K562 (cell line): ENCODE results near the gene GNRHR. TPM values are rescaled to one million over a fixed set of nuclear protein-coding genes. Genes with fewer than 3 reads are reported as not detected.
A peak's percentile ranks its signal among the peaks of the same experiment; 100 is the strongest.

Experiments
- CREB3L1 ChIP-seq: fragments of 450-650 bp; IDR thresholded peaks from 2 replicates; pipeline ENCODE4 v1.6.1; 2014; ENCODE audit warnings: low read depth, mild to moderate bottlenecking, moderate library complexity, borderline replicate concordance
- CREM ChIP-seq: IDR thresholded peaks from 2 replicates; pipeline ENCODE4 v1.6.1; 2014; ENCODE audit warnings: antibody characterized with exemption, low read depth
- FOXA1 ChIP-seq: fragments of 450-650 bp; IDR thresholded peaks from 2 replicates; pipeline ENCODE4 v1.6.1; 2016; ENCODE audit warnings: mild to moderate bottlenecking, borderline replicate concordance
- GATAD2B ChIP-seq: fragments of 450-650 bp; IDR thresholded peaks from 2 replicates; pipeline ENCODE4 v1.6.1; 2017; ENCODE audit warnings: mild to moderate bottlenecking, borderline replicate concordance
- HDGF ChIP-seq: fragments of 450-650 bp; IDR thresholded peaks from 2 replicates; pipeline ENCODE4 v1.6.1; 2016
- HES1 ChIP-seq: fragments of 450-650 bp; IDR thresholded peaks from 2 replicates; pipeline ENCODE4 v1.6.1; 2016; ENCODE audit warnings: low read depth, mild to moderate bottlenecking, moderate library complexity
- JUN ChIP-seq, 2 experiments: sonication (generic) in 1 of 2; formaldehyde crosslinking in 1 of 2; IDR thresholded peaks; 2 replicates each; pipeline versions ENCODE4 v1.6.1 to v1.8.0; 2012 to 2022; ENCODE audit warnings: borderline replicate concordance in 2 of 2, mild to moderate bottlenecking in 2 of 2, improper control_type of control experiment in 1 of 2, low read depth in 1 of 2, low read length in 1 of 2, missing genetic modification reagents in 1 of 2
- KLF10 ChIP-seq: fragments of 250-450 bp; sonication (Bioruptor Pico); IDR thresholded peaks from 2 replicates; pipeline ENCODE4 v1.6.1; 2021; ENCODE audit warnings: matching md5 sums
- MCM5 ChIP-seq: fragments of 450-650 bp; IDR thresholded peaks from 2 replicates; pipeline ENCODE4 v1.6.1; 2016; ENCODE audit warnings: low read depth
- NR1H2 ChIP-seq: sonication (generic); formaldehyde crosslinking; IDR thresholded peaks from 2 replicates; pipeline ENCODE4 v1.4.0; 2020; ENCODE audit warnings: mild to moderate bottlenecking, missing genetic modification reagents
- NR4A1 ChIP-seq, 2 experiments: fragments of 250-450 bp in 1 of 2; fragments of 450-650 bp in 1 of 2; sonication (Bioruptor Pico) in 1 of 2; IDR thresholded peaks; 2 replicates each; pipeline versions ENCODE4 v1.4.0 to v1.6.1; 2016 to 2020; ENCODE audit warnings: mild to moderate bottlenecking in 2 of 2, missing compliant biosample characterization in 1 of 2, missing genetic modification characterization in 1 of 2, moderate library complexity in 1 of 2
- OTX1 ChIP-seq: fragments of 450-650 bp; formaldehyde crosslinking; IDR thresholded peaks from 2 replicates; pipeline ENCODE4 v1.4.0; 2022; ENCODE audit warnings: mild to moderate bottlenecking
- POLR2AphosphoS2 ChIP-seq: IDR thresholded peaks from 2 replicates; pipeline ENCODE4 v1.6.1; 2012; ENCODE audit warnings: low read length, improper control_type of control experiment
- RBM25 ChIP-seq: fragments of 200-400 bp; formaldehyde crosslinking; IDR thresholded peaks from 2 replicates; pipeline ENCODE4 v1.6.1; 2018; ENCODE audit warnings: low read length, low read depth, moderate library complexity; ENCODE audit not compliant: severe bottlenecking
- SMAD2 ChIP-seq: fragments of 150-350 bp; IDR thresholded peaks from 2 replicates; pipeline ENCODE4 v1.6.1; 2014; ENCODE audit warnings: low read depth, mild to moderate bottlenecking, low read length
- TAL1 ChIP-seq: fragments of 450-650 bp; IDR thresholded peaks from 2 replicates; pipeline ENCODE4 v1.6.1; 2016; ENCODE audit warnings: mild to moderate bottlenecking
- TARDBP ChIP-seq: fragments of 450-650 bp; IDR thresholded peaks from 2 replicates; pipeline ENCODE4 v1.6.1; 2016
- TCFL5 ChIP-seq: fragments of 250-450 bp; sonication (Bioruptor Pico); conservative IDR thresholded peaks from 2 replicates; pipeline ENCODE4 v1.6.1; 2021; ENCODE audit warnings: mild to moderate bottlenecking, moderate library complexity, matching md5 sums
- THAP7 ChIP-seq: fragments of 250-450 bp; sonication (Bioruptor Pico); IDR thresholded peaks from 2 replicates; pipeline ENCODE4 v1.5.0; 2021
- ZBTB7A ChIP-seq: IDR thresholded peaks from 2 replicates; pipeline ENCODE4 v1.6.1; 2011; ENCODE audit warnings: low read depth, mild to moderate bottlenecking, low read length, moderate library complexity, borderline replicate concordance; ENCODE audit not compliant: control insufficient read depth
- ZFP1 ChIP-seq: fragments of 450-650 bp; formaldehyde crosslinking; IDR thresholded peaks from 2 replicates; pipeline ENCODE4 v1.4.0; 2020; ENCODE audit warnings: mild to moderate bottlenecking, mixed read lengths
- ZFPM2 ChIP-seq: fragments of 250-450 bp; sonication (Bioruptor Pico); IDR thresholded peaks from 2 replicates; pipeline ENCODE4 v1.5.1; 2022; ENCODE audit warnings: mild to moderate bottlenecking
- ZFX ChIP-seq: sonication (generic); formaldehyde crosslinking; IDR thresholded peaks from 2 replicates; pipeline ENCODE4 v1.8.0; 2022; ENCODE audit warnings: mild to moderate bottlenecking, missing genetic modification reagents, moderate library complexity
- ZKSCAN3 ChIP-seq: fragments of 250-450 bp; sonication (Bioruptor Pico); IDR thresholded peaks from 2 replicates; pipeline ENCODE4 v1.4.0; 2020
- ZNF280B ChIP-seq: fragments of 250-450 bp; sonication (Bioruptor Pico); IDR thresholded peaks from 2 replicates; pipeline ENCODE4 v1.5.1; 2021; ENCODE audit warnings: mild to moderate bottlenecking
- ZNF316 ChIP-seq: fragments of 450-650 bp; IDR thresholded peaks from 2 replicates; pipeline ENCODE4 v1.6.1; 2016
- ZNF644 ChIP-seq: fragments of 200-800 bp; sonication (Bioruptor generic); IDR thresholded peaks from 2 replicates; pipeline ENCODE4 v1.6.1; 2016; ENCODE audit warnings: low read depth, missing genetic modification characterization, missing compliant biosample characterization
- ZNF668 ChIP-seq: fragments of 250-450 bp; sonication (Bioruptor Pico); IDR thresholded peaks from 2 replicates; pipeline ENCODE4 v1.8.0; 2022; ENCODE audit warnings: mild to moderate bottlenecking, inconsistent platforms
- polyA plus RNA-seq, 8 experiments: library from polyadenylated mRNA; depleted of rRNA in 4 of 8; stranded (reverse) in 5 of 8; unstranded in 3 of 8; fragments of >200 nt; fragmentation: Nextera tagmentation in 2 of 8; fragmentation: Illumina TruSeq in 1 of 8; extraction: Ambion mirVana in 2 of 8; extraction: Trizol in 1 of 8; gene quantifications; 2 replicates each; pipeline versions ENCODE4 v1.2.1 to v1.2.3, GENCODE V29; 2011 to 2014; ENCODE audit warnings: inconsistent platforms in 1 of 8, missing spikeins in 1 of 8
- total RNA-seq, 7 experiments: library from RNA; depleted of rRNA in 6 of 7; stranded (reverse); fragments of >200 nt in 6 of 7; fragmentation: Illumina TruSeq in 2 of 7; extraction: Trizol in 2 of 7; gene quantifications; 2 replicates each; pipeline versions ENCODE4 v1.2.1 to v1.2.3, GENCODE V29; 2011 to 2021; ENCODE audit warnings: low replicate concordance in 1 of 7

Gene GNRHR
- total and polyA plus RNA-seq, 9 of the 15 experiments (the other 6 are each of a cell fraction or from before 2014, with no cell fraction given): 0.06 to 0.13 TPM; not detected in 7

GRCh38 chr4:67721315-67721769 lies 32.8 kb downstream of the GNRHR start (continued):
- TF ChIP-seq ZFP1 (CRISPR knock-in tag): no peak
- TF ChIP-seq TCFL5 (CRISPR knock-in tag): no peak; the same call in 1 of the 2 replicates
- no peak for TF ChIP-seq POLR2AphosphoS2
- TF ChIP-seq ZBTB7A: peak; percentile 41; the same call in 1 of the 2 replicates
- TF ChIP-seq GATAD2B: no peak; the same call in 1 of the 2 replicates
- TF ChIP-seq ZNF280B: no peak
- no peak; the same call in 1 of the 2 replicates for TF ChIP-seq CREM
- TF ChIP-seq THAP7: no peak
- peak; percentile 80 for TF ChIP-seq TAL1
- no peak for TF ChIP-seq ZKSCAN3 (CRISPR knock-in tag)
- no peak for TF ChIP-seq HES1
- TF ChIP-seq ZFPM2 (CRISPR knock-in tag): 0 out of 2 replicates have a peak, but pooled peaks have one; percentile 40
- no peak for TF ChIP-seq KLF10 (CRISPR knock-in tag)
- no peak for TF ChIP-seq ZNF644 (tag)
- TF ChIP-seq MCM5: no peak
- TF ChIP-seq TARDBP: no peak
- TF ChIP-seq ZFX (CRISPR knock-in tag): no peak
- no peak for TF ChIP-seq CREB3L1
- TF ChIP-seq ZNF668 (CRISPR knock-in tag): no peak
- no peak for TF ChIP-seq RBM25
- no peak for TF ChIP-seq FOXA1
- peak; percentile 56; the same call in 1 of the 2 replicates for TF ChIP-seq OTX1 (CRISPR knock-in tag)
- TF ChIP-seq NR1H2: no peak
- no peak for TF ChIP-seq JUN (IDR thresholded peaks at IDR 0.05; ENCODE audit: borderline replicate concordance, low read depth, low read length)
- no peak for TF ChIP-seq JUN (CRISPR knock-in tag; IDR thresholded peaks at IDR 0.05; ENCODE audit: borderline replicate concordance)
- TF ChIP-seq HDGF: no peak
- TF ChIP-seq NR4A1 (CRISPR knock-in tag; IDR thresholded peaks at IDR 0.05): no peak
- TF ChIP-seq NR4A1 (tag; IDR thresholded peaks at IDR 0.05): peak; percentile 51
- 0 out of 2 replicates have a peak, but pooled peaks have one; percentile 1 for TF ChIP-seq ZNF316
- TF ChIP-seq SMAD2: no peak
